Smooth muscle cell (in vitro differentiated cells): ENCODE measurements around the gene SQSTM1. TPM values are rescaled to one million over a fixed set of nuclear protein-coding genes. Genes with fewer than 3 reads are reported as not detected.

ENCODE experiments used
- DNase-seq: peaks from one replicate; lab custom pipeline; 2025; ENCODE audit not compliant: unreplicated experiment; lab: John Stamatoyannopoulos, UW
- H2AFZ ChIP-seq: fragments of 200-600 bp; sonication (generic); 2 replicates; pipeline ENCODE4 v1.6.0; 2016; ENCODE audit warnings: antibody characterized with exemption, low read depth, mild to moderate bottlenecking
- H3F3A ChIP-seq: fragments of 200-600 bp; sonication (generic); 2 replicates; pipeline ENCODE4 v1.6.0; 2017; ENCODE audit warnings: antibody characterized with exemption, low read depth
- H3K27ac ChIP-seq: fragments of 200-600 bp; sonication (generic); 2 replicates; pipeline ENCODE4 v1.5.1; 2016; ENCODE audit warnings: low read depth, mild to moderate bottlenecking
- H3K27me3 ChIP-seq: fragments of 200-600 bp; sonication (generic); 2 replicates; pipeline ENCODE4 v1.6.1; 2016; ENCODE audit warnings: low read depth, mild to moderate bottlenecking
- H3K36me3 ChIP-seq: fragments of 200-600 bp; sonication (generic); 2 replicates; pipeline ENCODE4 v1.5.1; 2016; ENCODE audit warnings: low read depth
- H3K4me1 ChIP-seq: fragments of 200-600 bp; sonication (generic); 2 replicates; pipeline ENCODE4 v1.5.1; 2016; ENCODE audit warnings: low read depth
- H3K4me2 ChIP-seq: fragments of 200-600 bp; sonication (generic); 2 replicates; pipeline ENCODE4 v1.6.0; 2016; ENCODE audit warnings: mild to moderate bottlenecking
- H3K4me3 ChIP-seq: fragments of 200-600 bp; sonication (generic); 2 replicates; pipeline ENCODE4 v1.5.1; 2016; ENCODE audit warnings: mild to moderate bottlenecking
- H3K79me2 ChIP-seq: fragments of 200-600 bp; sonication (generic); 2 replicates; pipeline ENCODE4 v1.6.0; 2016; ENCODE audit warnings: low read depth, mild to moderate bottlenecking
- H3K9ac ChIP-seq: fragments of 200-600 bp; sonication (generic); 2 replicates; pipeline ENCODE4 v1.6.0; 2016; ENCODE audit warnings: low read depth
- H3K9me3 ChIP-seq: fragments of 200-600 bp; sonication (generic); replicated peaks from 2 replicates; pipeline ENCODE4 v1.5.1; 2016; ENCODE audit warnings: low read depth
- H4K20me1 ChIP-seq: fragments of 200-600 bp; sonication (generic); 2 replicates; pipeline ENCODE4 v1.6.0; 2016; ENCODE audit warnings: low read depth
- CTCF ChIP-seq: fragments of 200-600 bp; sonication (generic); IDR thresholded peaks from 2 replicates; pipeline ENCODE4 v1.5.1; 2017; ENCODE audit warnings: borderline replicate concordance, mild to moderate bottlenecking, antibody characterized with exemption; ENCODE audit not compliant: insufficient read depth, poor library complexity, severe bottlenecking
- WGBS: methylation state at CpG from one replicate; pipeline ENCODE4 v1.1.7; 2016; ENCODE audit warnings: low lambda C conversion rate; 5-methylcytosine and 5-hydroxymethylcytosine counted together
- microRNA counts: library from miRNA; unstranded; fragments of <30 nt; microRNA quantifications from one replicate; lab custom pipeline; 2016
- microRNA-seq: library from miRNA; unstranded; fragments of <30 nt; microRNA quantifications from one replicate; pipeline ENCODE4, GENCODE V29; 2016; ENCODE audit warnings: borderline number of aligned reads
- polyA plus RNA-seq: library from polyadenylated mRNA; unstranded; fragments of >200 nt; fragmentation: Nextera tagmentation; extraction: Ambion mirVana; gene quantifications from 2 replicates; pipeline ENCODE4 v1.2.1, GENCODE V29; 2016
- small RNA-seq: library from RNA; depleted of rRNA; stranded (forward); fragments of <200 nt; gene quantifications from one replicate; pipeline ENCODE3, GENCODE V24; 2014
- total RNA-seq: library from RNA; depleted of rRNA; stranded (reverse); fragments of >200 nt; gene quantifications from 2 replicates; pipeline ENCODE4 v1.2.3, GENCODE V29; 2014

SQSTM1 gene
- total and polyA plus RNA-seq, 2 experiments from 2014 or later: 114 to 159 TPM

DNA sequence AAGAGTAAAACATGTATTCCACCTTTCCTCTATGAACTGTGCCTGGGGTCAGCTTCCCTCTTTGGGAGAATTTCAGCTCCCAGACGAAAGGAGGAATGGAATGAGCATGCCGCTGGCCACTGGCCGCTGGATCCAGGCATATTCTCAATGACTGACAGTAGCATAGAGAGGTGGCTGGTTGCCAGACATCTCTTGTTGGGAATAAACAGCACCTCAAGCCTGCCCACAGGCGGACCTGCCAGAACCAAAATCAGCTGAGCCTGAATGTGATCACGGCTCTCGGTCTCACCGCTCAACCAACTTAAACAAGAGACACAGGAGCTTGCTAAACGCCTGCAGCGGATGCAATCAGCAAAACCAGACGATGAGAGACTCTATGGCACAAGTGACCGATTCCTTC is 66.4 kb downstream of the SQSTM1 start:
- no peak for DNase-seq
- no peak for TF ChIP-seq CTCF
- Histone ChIP-seq H3K27ac (no peak overlapping the region), H3K4me3 (no peak overlapping the region), H3K4me1 (no peaks in the 10 kb centered on the region), H3K9me3 (peaks cover 11% of the 10 kb centered on the region), H3K79me2 (no peaks in the 10 kb centered on the region), H3K9ac (no peak overlapping the region), H3K27me3 (no peaks in the 10 kb centered on the region), H3K4me2 (no peak overlapping the region), H3F3A (no peaks in the 10 kb centered on the region), H2AFZ (no peak overlapping the region), H4K20me1 (no peaks in the 10 kb centered on the region), H3K36me3 (peaks cover 25% of the 10 kb centered on the region)
- WGBS: 95% methylated on average over 11 of the region's 11 CpGs

MicroRNAs within 50 kb of the gene (microRNA counts, 767-probe panel; counts per million panel counts)
- 183 counts per million for microRNA hsa-miR-1229 (lab: Ali Mortazavi, UCI)

Small RNAs within 50 kb of the gene (microRNA-seq; reads per million reads assigned to microRNA genes)
- gene MIR1229: 20.5 reads per million, percentile 27 among the genes with 10 or more reads in this experiment

Small RNAs within 50 kb of the gene (small RNA-seq; reads per million reads assigned to genes)
- 0.13 reads per million for gene MIR1229
- gene RF00019: not detected

Other genes starting within 250 kb of the SQSTM1 start
- gene HNRNPH1, start 197.2 kb upstream of the SQSTM1 start, total RNA-seq: 384 and 421 TPM in 2 replicates
- 60.9 and 95.9 TPM in 2 replicates for gene HNRNPH1, start 197.2 kb upstream of the SQSTM1 start, polyA plus RNA-seq
- not detected in 2 replicates for gene CBY3, start 139.9 kb upstream of the SQSTM1 start, total RNA-seq
- gene CBY3, start 139.9 kb upstream of the SQSTM1 start, polyA plus RNA-seq: 0.54 TPM in 1 of 2 replicates, not detected in the other
- gene CANX, start 121.9 kb upstream of the SQSTM1 start, total RNA-seq: 513 and 566 TPM in 2 replicates
- 242 and 274 TPM in 2 replicates for gene CANX, start 121.9 kb upstream of the SQSTM1 start, polyA plus RNA-seq
- 11.5 and 14.4 TPM in 2 replicates for gene MAML1, start 88.1 kb upstream of the SQSTM1 start, total RNA-seq
- 9.9 and 12.1 TPM in 2 replicates for gene MAML1, start 88.1 kb upstream of the SQSTM1 start, polyA plus RNA-seq
- not detected in 2 replicates for gene LTC4S, start 26.9 kb upstream of the SQSTM1 start, total RNA-seq
- 0.83 TPM in 1 of 2 replicates, not detected in the other for gene LTC4S, start 26.9 kb upstream of the SQSTM1 start, polyA plus RNA-seq
- 60.0 and 60.6 TPM in 2 replicates for gene MGAT4B, start 14.0 kb upstream of the SQSTM1 start, total RNA-seq
- gene MGAT4B, start 14.0 kb upstream of the SQSTM1 start, polyA plus RNA-seq: 121 and 140 TPM in 2 replicates
- gene MRNIP, start 37.9 kb downstream of the SQSTM1 start, total RNA-seq: 16.5 and 22.8 TPM in 2 replicates
- gene MRNIP, start 37.9 kb downstream of the SQSTM1 start, polyA plus RNA-seq: 11.9 and 19.9 TPM in 2 replicates
- gene TBC1D9B, start 87.0 kb downstream of the SQSTM1 start, total RNA-seq: 47.5 and 58.0 TPM in 2 replicates
- gene TBC1D9B, start 87.0 kb downstream of the SQSTM1 start, polyA plus RNA-seq: 62.3 and 72.6 TPM in 2 replicates